Measurements from ENCODE around the gene ZNF506.

Gene ZNF506

DNA sequence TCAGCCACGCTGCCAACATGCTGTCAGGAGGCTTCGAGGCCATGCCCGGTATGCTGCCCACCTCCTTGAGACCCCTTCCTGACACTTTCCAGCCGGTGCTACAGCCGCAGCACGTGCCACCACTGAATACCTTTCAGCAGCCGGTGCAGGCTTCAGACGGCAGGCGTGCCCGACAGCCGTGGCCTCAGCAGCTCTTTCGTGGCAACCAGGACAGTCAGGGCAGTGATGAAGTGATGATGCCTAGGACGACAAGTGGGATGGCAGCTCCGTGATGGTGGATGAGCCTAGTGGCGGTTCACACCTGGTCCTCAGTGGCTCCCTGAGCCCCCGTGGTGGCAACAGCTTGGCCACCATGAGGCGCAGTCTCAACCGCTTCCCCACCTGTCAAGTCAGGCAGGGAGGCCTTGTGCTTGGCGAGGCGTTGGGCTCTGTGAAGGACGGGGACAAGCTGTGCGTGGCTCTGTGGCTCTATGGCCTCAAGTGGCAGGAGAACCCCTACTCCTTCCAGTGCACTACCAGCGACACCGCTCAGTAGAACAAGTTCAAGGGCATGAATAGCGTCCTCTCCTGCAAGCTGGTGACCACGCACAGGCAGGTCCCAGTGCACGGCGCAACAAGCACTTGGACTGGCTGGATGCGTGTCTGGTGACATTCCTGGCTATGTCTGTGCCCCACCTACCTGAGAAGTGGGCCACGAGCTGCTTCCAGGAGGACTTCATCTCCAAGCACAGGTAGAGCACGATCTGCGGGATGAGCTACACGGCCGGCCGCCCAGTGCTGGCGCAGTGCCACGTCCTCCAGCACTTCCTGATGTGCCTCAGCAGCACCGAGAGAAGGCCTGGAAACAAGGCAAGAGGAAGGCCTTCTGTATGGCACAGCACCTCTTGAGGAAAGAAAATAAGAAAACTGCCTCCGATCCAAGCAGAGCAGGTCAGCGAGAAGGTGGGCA lies 70.4 kb downstream of the ZNF506 start:
- no peak for DNase-seq (ENCODE audit: low read depth)
- TF ChIP-seq, protein P1, sequence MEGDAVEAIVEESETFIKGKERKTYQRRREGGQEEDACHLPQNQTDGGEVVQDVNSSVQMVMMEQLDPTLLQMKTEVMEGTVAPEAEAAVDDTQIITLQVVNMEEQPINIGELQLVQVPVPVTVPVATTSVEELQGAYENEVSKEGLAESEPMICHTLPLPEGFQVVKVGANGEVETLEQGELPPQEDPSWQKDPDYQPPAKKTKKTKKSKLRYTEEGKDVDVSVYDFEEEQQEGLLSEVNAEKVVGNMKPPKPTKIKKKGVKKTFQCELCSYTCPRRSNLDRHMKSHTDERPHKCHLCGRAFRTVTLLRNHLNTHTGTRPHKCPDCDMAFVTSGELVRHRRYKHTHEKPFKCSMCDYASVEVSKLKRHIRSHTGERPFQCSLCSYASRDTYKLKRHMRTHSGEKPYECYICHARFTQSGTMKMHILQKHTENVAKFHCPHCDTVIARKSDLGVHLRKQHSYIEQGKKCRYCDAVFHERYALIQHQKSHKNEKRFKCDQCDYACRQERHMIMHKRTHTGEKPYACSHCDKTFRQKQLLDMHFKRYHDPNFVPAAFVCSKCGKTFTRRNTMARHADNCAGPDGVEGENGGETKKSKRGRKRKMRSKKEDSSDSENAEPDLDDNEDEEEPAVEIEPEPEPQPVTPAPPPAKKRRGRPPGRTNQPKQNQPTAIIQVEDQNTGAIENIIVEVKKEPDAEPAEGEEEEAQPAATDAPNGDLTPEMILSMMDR (conservative IDR thresholded peaks at IDR 0.05; ENCODE audit: low read length), result no peak
- no peak overlapping the region for H3K4me3 ChIP-seq (ENCODE audit: low read length)

DNA sequence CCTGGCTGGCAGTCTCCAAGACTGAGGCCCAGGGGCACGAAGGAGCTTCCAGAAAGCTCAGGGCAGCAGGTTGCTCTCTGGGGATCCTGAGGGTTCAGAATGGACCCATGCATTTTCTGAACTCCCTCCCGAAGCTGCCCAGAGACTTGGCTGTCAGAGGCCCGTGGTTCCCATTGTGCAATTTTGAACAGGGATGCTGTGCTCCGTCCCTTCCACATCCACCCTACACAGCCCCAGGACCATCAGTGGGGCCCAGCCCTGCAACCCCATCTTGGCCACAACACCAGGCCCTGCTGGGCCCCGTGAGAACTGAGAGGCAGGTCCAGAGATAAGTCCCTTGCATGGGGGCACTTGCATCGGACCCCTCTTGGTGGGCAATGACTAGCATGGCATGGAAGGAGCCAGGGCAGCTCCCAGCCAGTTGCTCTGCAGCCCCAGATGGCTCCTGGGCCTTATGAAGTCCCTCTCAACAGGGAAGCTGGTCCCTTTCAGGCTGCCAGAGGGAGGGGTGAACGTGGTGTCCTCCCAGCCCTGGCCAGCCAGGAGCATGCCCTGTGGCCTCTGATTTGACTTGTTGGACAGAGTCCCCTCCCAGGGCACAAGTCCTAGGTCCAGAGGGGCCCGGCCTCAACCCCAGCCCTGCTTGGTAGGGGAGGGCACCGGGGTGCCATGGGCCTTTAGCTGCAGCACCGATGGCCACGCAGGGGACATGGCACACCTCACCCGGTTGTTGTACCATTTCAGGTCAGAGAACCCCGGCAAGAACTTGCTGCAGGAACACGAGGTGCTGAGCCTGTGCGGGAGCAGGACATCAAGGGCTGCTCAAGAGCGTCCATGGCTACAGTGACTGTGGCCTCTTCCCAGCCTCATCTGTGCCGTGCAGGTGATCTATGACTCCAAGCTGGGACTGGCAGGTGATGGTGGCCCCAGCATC lies 71.4 kb downstream of the ZNF506 start:
- TF ChIP-seq, protein P1 (conservative IDR thresholded peaks at IDR 0.05; ENCODE audit: low read length), result no peak
- H3K4me3 ChIP-seq (ENCODE audit: low read length), result no peak overlapping the region
- no peak for DNase-seq (ENCODE audit: low read depth)

DNA sequence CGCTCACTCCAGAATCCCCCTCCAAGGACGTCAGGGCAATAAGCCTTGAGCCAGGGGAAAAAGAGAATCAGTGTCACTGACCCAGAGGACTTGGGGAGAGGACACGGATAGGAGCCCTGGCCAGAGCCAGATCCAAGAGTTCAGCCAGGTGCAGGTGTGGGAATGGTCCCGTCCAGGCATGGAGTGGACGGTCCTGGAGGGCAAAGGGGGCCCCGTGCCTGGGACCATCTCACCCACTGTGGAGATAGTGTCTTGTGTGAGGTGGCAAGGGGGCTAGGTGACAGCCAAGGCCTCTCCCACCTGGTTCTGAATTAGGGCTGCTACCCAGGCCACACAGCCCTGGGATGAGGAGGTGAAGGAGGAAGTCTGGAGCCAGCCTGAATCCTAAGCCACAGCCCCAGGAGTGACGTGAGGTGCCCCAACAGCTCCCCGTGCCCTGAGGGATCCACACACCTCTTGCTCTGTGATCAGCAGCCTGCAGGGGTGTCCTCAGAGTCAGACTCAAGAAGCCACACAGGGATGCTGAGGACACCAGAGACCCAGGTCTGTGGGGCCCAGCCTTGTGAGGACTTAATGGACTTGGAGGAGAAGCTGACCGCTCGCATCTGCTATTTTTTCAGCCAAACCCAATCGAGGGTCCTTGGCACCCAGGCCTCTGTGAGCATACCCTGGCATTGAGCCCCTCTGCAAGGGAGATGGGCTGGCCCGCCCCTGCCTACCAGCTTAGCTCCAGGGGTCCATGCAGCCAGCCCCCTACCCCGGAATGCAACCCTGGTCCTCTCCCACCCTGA lies 72.2 kb downstream of the ZNF506 start:
- no peak for DNase-seq (ENCODE audit: low read depth)
- H3K4me3 ChIP-seq (ENCODE audit: low read length), result no peak overlapping the region
- TF ChIP-seq, protein P1 (conservative IDR thresholded peaks at IDR 0.05; ENCODE audit: low read length), result no peak

DNA sequence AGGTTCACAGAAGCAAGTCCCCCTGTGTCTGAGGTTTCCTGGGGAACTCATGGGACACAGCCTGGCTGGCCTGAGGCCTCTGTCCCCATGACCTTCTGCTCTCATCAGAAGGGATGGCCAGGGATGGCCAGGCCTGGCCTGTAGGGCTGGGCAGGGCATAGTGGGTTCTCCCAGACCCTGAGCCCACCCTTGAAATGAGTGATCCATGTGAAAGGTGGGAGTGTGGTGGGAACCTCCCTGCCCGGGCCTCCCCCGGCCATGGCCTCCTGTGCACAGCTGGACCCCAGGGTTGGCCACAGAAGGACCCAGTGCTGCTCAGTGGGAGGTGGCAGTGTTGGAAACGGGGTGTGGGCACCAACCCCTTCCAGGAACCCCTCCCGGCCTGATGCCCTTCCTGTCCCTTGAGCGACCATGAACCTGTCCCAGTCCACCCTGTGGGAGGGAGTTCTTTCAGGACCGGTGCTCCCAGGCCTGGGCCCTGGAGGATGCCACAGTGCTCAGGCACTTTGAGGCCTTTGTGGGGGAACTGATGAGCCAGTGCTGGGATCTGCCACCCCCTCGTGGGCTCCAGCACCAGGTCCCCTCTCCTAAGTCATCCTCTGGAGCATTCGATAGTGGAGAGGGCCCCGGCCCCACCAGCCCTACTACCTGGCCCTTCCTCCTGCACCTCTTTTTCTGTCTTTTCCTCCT lies 73.2 kb downstream of the ZNF506 start:
- TF ChIP-seq, protein P1 (conservative IDR thresholded peaks at IDR 0.05; ENCODE audit: low read length), result no peak
- no peak for DNase-seq (ENCODE audit: low read depth)
- H3K4me3 ChIP-seq (ENCODE audit: low read length), result no peak overlapping the region

DNA sequence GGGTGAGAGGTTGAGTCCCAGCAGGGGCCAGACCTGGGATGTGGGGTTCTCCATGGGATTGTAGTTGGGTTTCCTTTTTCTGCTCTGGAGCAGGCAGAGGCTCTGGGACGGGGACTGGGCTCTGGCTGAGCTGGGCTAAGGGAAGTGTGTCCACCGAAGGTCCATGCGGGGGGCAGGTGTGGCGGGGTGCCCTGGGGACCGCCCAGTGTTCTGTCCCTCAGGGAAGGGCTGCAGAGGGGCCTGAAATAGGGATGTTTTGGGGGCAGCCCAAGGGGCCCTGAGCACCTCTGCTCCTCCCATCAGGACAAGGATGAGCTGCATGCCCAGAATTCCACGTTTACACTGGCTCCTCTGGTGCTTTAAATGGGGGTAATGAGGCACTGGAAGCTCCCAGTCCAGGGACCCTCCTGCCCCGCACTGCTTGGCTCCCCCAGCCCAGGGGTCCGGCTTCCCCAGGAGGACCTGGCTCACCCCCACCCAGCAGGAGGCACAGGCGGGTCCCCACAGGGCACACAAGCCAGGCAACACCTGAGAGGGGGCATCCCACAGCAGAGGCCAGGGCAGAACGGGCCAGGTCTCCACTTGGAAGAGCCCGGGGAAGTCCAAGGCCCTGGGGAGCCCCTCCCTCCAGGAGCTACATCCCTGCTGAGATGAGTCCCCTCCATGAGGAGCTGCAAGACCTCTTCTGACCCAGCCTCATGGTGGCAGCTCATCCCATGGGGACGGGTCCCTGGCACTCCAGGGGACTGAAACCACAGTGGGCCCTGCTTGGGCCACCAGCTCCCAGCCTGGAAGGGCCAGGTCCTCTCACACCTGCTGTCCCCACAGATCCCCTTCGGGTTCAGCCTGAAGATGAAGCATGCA lies 74.0 kb downstream of the ZNF506 start:
- H3K4me3 ChIP-seq (ENCODE audit: low read length), result no peak overlapping the region
- TF ChIP-seq, protein P1 (conservative IDR thresholded peaks at IDR 0.05; ENCODE audit: low read length), result no peak
- no peak for DNase-seq (ENCODE audit: low read depth)

Data from AG10803 (cell line).